Spleen (tissue), 11 donors: ENCODE data around the gene PTBP1. TPM values are rescaled to one million over a fixed set of nuclear protein-coding genes. Genes with fewer than 3 reads are reported as not detected.

Source experiments
- DNase-seq: peaks from one replicate; pipeline ENCODE4 v3.0.0-alpha.2; 2020
- H3K27ac ChIP-seq, 8 donors: fragments of 200-600 bp; sonication (generic) in 7 of 8; 1 replicate in 4 of 8; 2 replicates in 4 of 8; pipeline versions ENCODE4 v1.5.0 to v1.8.0; 2016 to 2021; ENCODE audit warnings: inconsistent platforms in 4 of 8, mild to moderate bottlenecking in 4 of 8, moderate library complexity in 1 of 8
- H3K27me3 ChIP-seq, 7 donors: fragments of 200-600 bp; sonication (generic) in 6 of 7; replicated peaks in 1 of 7; 1 replicate in 4 of 7; 2 replicates in 3 of 7; pipeline versions ENCODE4 v1.5.0 to v1.8.0; 2016 to 2021; ENCODE audit warnings: inconsistent platforms in 3 of 7, mild to moderate bottlenecking in 1 of 7
- H3K36me3 ChIP-seq, 6 donors: fragments of 200-600 bp; sonication (generic) in 5 of 6; 1 replicate in 4 of 6; 2 replicates in 2 of 6; pipeline versions ENCODE4 v1.5.0 to v1.8.0; 2016 to 2021; ENCODE audit warnings: inconsistent platforms in 2 of 6
- H3K4me1 ChIP-seq, 6 donors: fragments of 200-600 bp; sonication (generic) in 5 of 6; 1 replicate in 3 of 6; 2 replicates in 3 of 6; pipeline versions ENCODE4 v1.5.0 to v1.8.0; 2016 to 2021; ENCODE audit warnings: inconsistent platforms in 3 of 6
- H3K4me3 ChIP-seq, 8 donors: fragments of 200-600 bp; sonication (generic) in 7 of 8; 1 replicate in 4 of 8; 2 replicates in 4 of 8; pipeline versions ENCODE4 v1.5.0 to v1.8.0; 2016 to 2021; ENCODE audit warnings: inconsistent platforms in 4 of 8, mild to moderate bottlenecking in 4 of 8, moderate library complexity in 2 of 8
- H3K9me3 ChIP-seq, 8 donors: fragments of 200-600 bp; sonication (generic) in 7 of 8; 1 replicate in 4 of 8; 2 replicates in 4 of 8; pipeline versions ENCODE4 v1.5.0 to v1.8.0; 2016 to 2021; ENCODE audit warnings: inconsistent platforms in 4 of 8
- POLR2A ChIP-seq, 3 donors: fragments of 450-650 bp; IDR thresholded peaks; one replicate each; pipeline ENCODE4 v1.5.1; 2017; ENCODE audit warnings: antibody characterized with exemption in 3 of 3, mild to moderate bottlenecking in 1 of 3
- POLR2AphosphoS5 ChIP-seq, 3 donors: sonication (generic); formaldehyde crosslinking; IDR thresholded peaks; one replicate each; pipeline ENCODE4 v1.5.1; 2017; ENCODE audit warnings: antibody characterized with exemption in 3 of 3
- WGBS, 5 donors: extraction: QIAGEN DNeasy Blood & Tissue Kit in 3 of 5; methylation state at CpG; one replicate each; pipeline versions ENCODE4 v1.1.5 to v1.1.7; 2013 to 2018; 5-methylcytosine and 5-hydroxymethylcytosine counted together
- intact Hi-C: fragments of 100-400 bp; cut with DNase I; formaldehyde crosslinking; loops from one replicate; pipeline ENCODE4 v1.15.0; 2023; ENCODE audit warnings: low total_unique reads
- polyA plus RNA-seq, 3 donors: library from polyadenylated mRNA; stranded (reverse); fragments of 200-250 nt; gene quantifications; one replicate each; pipeline ENCODE4 v1.2.1, GENCODE V29; 2013
- total RNA-seq, 7 donors: library from RNA; depleted of rRNA in 3 of 7; stranded (reverse); fragments of >200 nt in 3 of 7; fragmentation: NEBNext Ultra II Directional in 4 of 7; extraction: Animal tissue kit (Norgen Biotek cat#: 25700) in 4 of 7; gene quantifications; one replicate each; pipeline versions ENCODE4 v1.1.0 to v1.2.1, GENCODE V29; 2016 to 2021
- TF ChIP-seq, protein P1 (sequence below), 11 experiments: fragments of 200-600 bp in 7 of 11; fragments of 450-650 bp in 4 of 11; sonication (generic) in 4 of 11; IDR thresholded peaks in 8 of 11; conservative IDR thresholded peaks in 3 of 11; 1 replicate in 7 of 11; 2 replicates in 4 of 11; pipeline versions ENCODE4 v1.4.0 to v1.8.0; 2016 to 2021; ENCODE audit warnings: antibody characterized with exemption in 11 of 11, inconsistent platforms in 4 of 11, mild to moderate bottlenecking in 1 of 11
- donor health status: healthy with polysubstance abuse.
- donor health status: DM: no; HTN: no; CAD: no; lungs with moderate emphysema.
- donor health status: DM: no; HTN: no; CAD: no.
- donor health status: Bipolar disorder and iron deficiency.
- donor health status: healthy.
- donor health status: DM: no; HTN: no; CAD: no.
- donor health status: DM: yes; HTN: yes; CAD: no.

Gene PTBP1
- total and polyA plus RNA-seq, 10 donors = 89.9 to 305 (median 176) TPM

DNA sequence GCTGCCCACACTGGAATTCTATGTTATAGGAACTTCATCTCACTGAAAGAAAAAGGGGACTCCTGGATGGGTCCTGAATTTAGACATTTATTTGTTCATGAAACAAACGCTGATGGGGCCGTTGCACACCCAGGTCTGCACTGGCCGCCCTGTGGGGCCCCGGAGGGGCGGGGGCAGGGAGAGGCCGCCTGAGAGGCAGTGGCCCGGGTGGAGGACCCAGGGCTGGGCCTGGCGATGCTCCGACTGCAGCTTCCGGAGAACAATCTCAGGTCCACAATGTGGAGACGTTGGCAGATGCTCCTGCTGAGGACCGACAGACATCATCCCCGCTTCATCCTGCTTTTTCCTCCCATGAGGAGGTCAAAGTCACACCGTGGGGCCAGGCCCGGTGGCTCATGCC is 16.3 kb upstream of the PTBP1 start:
- H3K27ac ChIP-seq = no peak overlapping the region
- TF ChIP-seq, protein P1, sequence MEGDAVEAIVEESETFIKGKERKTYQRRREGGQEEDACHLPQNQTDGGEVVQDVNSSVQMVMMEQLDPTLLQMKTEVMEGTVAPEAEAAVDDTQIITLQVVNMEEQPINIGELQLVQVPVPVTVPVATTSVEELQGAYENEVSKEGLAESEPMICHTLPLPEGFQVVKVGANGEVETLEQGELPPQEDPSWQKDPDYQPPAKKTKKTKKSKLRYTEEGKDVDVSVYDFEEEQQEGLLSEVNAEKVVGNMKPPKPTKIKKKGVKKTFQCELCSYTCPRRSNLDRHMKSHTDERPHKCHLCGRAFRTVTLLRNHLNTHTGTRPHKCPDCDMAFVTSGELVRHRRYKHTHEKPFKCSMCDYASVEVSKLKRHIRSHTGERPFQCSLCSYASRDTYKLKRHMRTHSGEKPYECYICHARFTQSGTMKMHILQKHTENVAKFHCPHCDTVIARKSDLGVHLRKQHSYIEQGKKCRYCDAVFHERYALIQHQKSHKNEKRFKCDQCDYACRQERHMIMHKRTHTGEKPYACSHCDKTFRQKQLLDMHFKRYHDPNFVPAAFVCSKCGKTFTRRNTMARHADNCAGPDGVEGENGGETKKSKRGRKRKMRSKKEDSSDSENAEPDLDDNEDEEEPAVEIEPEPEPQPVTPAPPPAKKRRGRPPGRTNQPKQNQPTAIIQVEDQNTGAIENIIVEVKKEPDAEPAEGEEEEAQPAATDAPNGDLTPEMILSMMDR (IDR thresholded peaks at IDR 0.05 in 8 of 11, conservative IDR thresholded peaks at IDR 0.05 in 3 of 11) = no peak
- no peak for TF ChIP-seq POLR2AphosphoS5 (IDR thresholded peaks at IDR 0.05)
- no peak for TF ChIP-seq POLR2A (IDR thresholded peaks at IDR 0.05)

DNA sequence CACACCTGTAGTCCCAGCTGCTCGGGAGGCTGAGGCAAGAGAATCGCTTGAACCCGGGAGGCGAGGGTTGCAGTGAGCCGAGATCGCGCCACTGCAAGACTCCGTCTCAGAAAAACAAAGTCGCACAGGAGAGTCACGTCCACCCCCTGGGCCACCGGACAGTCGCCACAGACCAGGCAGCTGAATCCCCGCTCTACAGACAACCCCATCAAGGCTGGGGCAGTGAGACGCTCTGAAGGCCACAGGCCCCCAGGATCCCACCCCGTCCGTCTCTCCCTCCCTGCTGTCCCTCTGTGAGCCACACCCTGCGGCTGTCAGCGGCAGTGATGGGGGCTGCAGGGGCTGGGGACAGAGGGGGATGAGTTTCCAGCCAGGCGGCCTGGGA is 15.5 kb upstream of the PTBP1 start:
- Histone ChIP-seq H3K4me1 (peaks cover 0 to 34% (median 18%) of the 10 kb centered on the region in 6 donors), H3K36me3 (no peaks in the 10 kb centered on the region), H3K27ac (peak overlapping the region in 4 of 8 donors; percentile 51 to 68 (median 65)), H3K9me3 (no peaks in the 10 kb centered on the region), H3K27me3 (peaks cover 0 to 8% (median 0%) of the 10 kb centered on the region in 7 donors), H3K4me3 (peak overlapping the region in 1 of 8 donors; percentile 21)
- intact Hi-C loops = loop anchor here (10.0 kb wide), 2 partner anchors 143 to 203 kb away; partner anchors contain the start of genes ARID3A and WDR18
- 89 to 93% (median 93%) methylated on average over 17 to 19 of the region's 19 CpGs for WGBS, 5 donors
- no peak for DNase-seq
- TF ChIP-seq POLR2AphosphoS5 (IDR thresholded peaks at IDR 0.05) (no peak), POLR2A (IDR thresholded peaks at IDR 0.05) (no peak)
- TF ChIP-seq, protein P1 (IDR thresholded peaks at IDR 0.05 in 8 of 11, conservative IDR thresholded peaks at IDR 0.05 in 3 of 11) = no peak

More for the DNA sequence above, 16.3 kb upstream of the PTBP1 start:
- no peaks in the 10 kb centered on the region for H3K36me3 ChIP-seq
- intact Hi-C loops = loop anchor here (10.0 kb wide), 2 partner anchors 144 to 204 kb away; partner anchors contain the start of genes ARID3A and WDR18
- 84 to 95% (median 91%) methylated on average over 10 to 15 of the region's 15 CpGs for WGBS, 5 donors
- no peak overlapping the region for H3K4me3 ChIP-seq
- no peak for DNase-seq
- H3K4me1 ChIP-seq = peaks cover 0 to 34% (median 18%) of the 10 kb centered on the region in 6 donors
- H3K27me3 ChIP-seq = peaks cover 0 to 8% (median 0%) of the 10 kb centered on the region in 7 donors
- H3K9me3 ChIP-seq = no peaks in the 10 kb centered on the region

DNA sequence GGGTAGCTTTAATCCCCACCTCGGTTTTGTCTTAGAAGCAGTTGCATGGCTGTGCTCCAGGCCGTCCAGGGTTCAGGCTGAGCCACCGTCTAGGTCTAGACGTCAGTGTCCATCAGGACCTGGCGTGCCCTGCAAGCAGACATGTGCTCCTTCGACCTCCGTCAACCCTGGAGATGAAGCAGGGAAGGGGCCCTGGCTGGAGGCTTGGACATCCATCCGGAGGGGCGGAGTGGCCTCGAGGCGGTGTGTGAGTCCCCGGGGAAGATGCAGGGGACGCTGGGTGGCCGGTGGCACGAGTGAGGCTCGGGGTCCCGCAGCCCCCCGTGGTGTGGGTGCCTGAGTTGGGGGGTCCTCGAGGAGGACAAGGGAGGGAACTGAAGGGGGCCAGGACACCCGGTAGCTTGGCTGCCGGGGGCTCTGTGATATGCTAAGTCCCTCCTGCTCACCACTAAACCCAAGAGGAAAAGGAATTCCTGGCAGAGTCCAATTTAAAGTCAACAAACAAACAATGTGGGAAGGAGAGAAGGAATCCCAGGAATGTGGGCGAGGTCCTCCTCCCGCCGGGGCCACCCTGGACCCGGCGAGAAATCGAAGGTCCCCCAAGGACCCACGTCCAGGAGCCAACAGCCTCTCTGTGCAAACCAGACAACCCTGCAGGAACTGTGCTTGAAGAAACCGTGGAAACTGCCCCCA is 14.9 kb upstream of the PTBP1 start:
- Histone ChIP-seq H3K4me3 (peak overlapping the region in 2 of 8 donors; percentile 3 to 21), H3K4me1 (peaks cover 0 to 36% (median 19%) of the 10 kb centered on the region in 6 donors), H3K9me3 (no peaks in the 10 kb centered on the region), H3K27ac (peak overlapping the region; percentile 13 to 68 (median 57)), H3K36me3 (no peaks in the 10 kb centered on the region), H3K27me3 (peaks cover 0 to 8% (median 0%) of the 10 kb centered on the region in 7 donors)
- WGBS, 5 donors = 44 to 76% (median 68%) methylated on average over 27 to 29 of the region's 29 CpGs
- intact Hi-C loops = loop anchor here (10.0 kb wide), 2 partner anchors 142 to 202 kb away; partner anchors contain the start of genes ARID3A and WDR18
- TF ChIP-seq POLR2A (IDR thresholded peaks at IDR 0.05) = no peak
- peak in 1 of 3 donors; percentile 13 for TF ChIP-seq POLR2AphosphoS5 (IDR thresholded peaks at IDR 0.05)
- DNase-seq = no peak

DNA sequence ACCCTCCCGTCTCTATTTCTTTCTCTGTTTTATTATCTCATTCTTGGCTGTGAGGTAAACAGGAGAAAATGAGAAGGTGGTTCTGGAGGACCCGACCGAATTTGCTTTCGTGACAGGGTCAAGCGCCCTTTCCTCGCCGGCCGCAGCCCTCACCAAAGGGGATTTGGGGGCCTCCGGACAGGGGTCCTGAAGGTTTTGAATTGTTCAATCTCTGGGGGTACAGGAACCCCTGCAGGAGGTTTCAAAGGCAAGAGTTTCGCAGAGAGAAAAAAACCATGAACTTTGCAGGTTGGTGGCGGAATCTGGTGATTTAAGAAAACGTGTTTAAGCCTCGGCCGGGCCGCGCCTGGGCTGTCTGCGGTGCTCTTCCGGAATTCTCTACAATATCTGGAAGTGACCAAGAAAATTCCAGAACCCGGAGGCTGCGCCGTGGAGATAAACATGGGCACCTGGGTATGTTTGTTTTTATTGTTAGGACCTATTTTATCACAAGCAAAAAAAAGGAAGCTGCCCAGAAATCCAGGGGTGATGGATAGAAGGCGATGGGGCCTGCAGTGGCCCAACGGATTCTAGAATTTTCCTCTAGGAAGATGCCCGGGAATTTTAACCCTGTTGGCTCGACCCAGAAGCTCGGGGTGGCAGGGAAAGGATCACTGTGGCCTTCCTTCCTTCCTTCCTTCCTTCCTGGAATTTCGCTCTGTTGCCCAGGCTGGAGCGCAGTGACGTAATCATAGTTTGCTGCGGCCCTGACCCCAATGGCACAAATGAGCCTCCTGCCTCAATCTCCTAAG is 14.2 kb upstream of the PTBP1 start:
- intact Hi-C loops = loop anchor here (10.0 kb wide), 2 partner anchors 142 to 202 kb away; partner anchors contain the start of genes ARID3A and WDR18
- Histone ChIP-seq H3K27me3 (peaks cover 0 to 8% (median 0%) of the 10 kb centered on the region in 7 donors), H3K9me3 (no peaks in the 10 kb centered on the region), H3K27ac (peak overlapping the region in 7 of 8 donors; percentile 27 to 68 (median 63)), H3K4me1 (peaks cover 0 to 43% (median 22%) of the 10 kb centered on the region in 6 donors), H3K36me3 (no peaks in the 10 kb centered on the region), H3K4me3 (peak overlapping the region in 1 of 8 donors; percentile 10)
- DNase-seq = no peak
- WGBS, 5 donors = 54 to 67% (median 58%) methylated on average over 30 of the region's 30 CpGs
- TF ChIP-seq, protein P1 (IDR thresholded peaks at IDR 0.05 in 8 of 11, conservative IDR thresholded peaks at IDR 0.05 in 3 of 11) = no peak
- TF ChIP-seq POLR2AphosphoS5 (IDR thresholded peaks at IDR 0.05) (peak in 1 of 3 donors; percentile 53), POLR2A (IDR thresholded peaks at IDR 0.05) (no peak)
